Adipocyte (in vitro differentiated cells): ENCODE results near the gene GCAT.

Experiments used
- DNase-seq: peaks from one replicate; pipeline ENCODE4 v3.0.0-alpha.2; 2015; ENCODE audit warnings: low read depth
- H3K27me3 ChIP-seq: replicated peaks from 2 replicates; pipeline ENCODE4 v1.7.0; 2013; ENCODE audit warnings: mild to moderate bottlenecking, low read length, moderate library complexity; ENCODE audit not compliant: control insufficient read depth, insufficient read depth
- H3K36me3 ChIP-seq: 2 replicates; pipeline ENCODE4 v1.7.0; 2013; ENCODE audit warnings: low read length, mild to moderate bottlenecking, moderate library complexity; ENCODE audit not compliant: control insufficient read depth, insufficient read depth, severe bottlenecking
- H3K4me1 ChIP-seq: 2 replicates; pipeline ENCODE4 v1.7.0; 2013; ENCODE audit warnings: mild to moderate bottlenecking, low read length, moderate library complexity; ENCODE audit not compliant: control insufficient read depth, insufficient read depth
- H3K4me3 ChIP-seq: 2 replicates; pipeline ENCODE4 v1.7.0; 2013; ENCODE audit warnings: mild to moderate bottlenecking, low read length, moderate library complexity
- H3K9ac ChIP-seq: 2 replicates; pipeline ENCODE4 v1.7.0; 2013; ENCODE audit warnings: mild to moderate bottlenecking, low read length, moderate library complexity
- H3K9me3 ChIP-seq: 2 replicates; pipeline ENCODE4 v1.7.0; 2013; ENCODE audit warnings: mild to moderate bottlenecking, low read length, moderate library complexity; ENCODE audit not compliant: control insufficient read depth

The GCAT gene

DNA sequence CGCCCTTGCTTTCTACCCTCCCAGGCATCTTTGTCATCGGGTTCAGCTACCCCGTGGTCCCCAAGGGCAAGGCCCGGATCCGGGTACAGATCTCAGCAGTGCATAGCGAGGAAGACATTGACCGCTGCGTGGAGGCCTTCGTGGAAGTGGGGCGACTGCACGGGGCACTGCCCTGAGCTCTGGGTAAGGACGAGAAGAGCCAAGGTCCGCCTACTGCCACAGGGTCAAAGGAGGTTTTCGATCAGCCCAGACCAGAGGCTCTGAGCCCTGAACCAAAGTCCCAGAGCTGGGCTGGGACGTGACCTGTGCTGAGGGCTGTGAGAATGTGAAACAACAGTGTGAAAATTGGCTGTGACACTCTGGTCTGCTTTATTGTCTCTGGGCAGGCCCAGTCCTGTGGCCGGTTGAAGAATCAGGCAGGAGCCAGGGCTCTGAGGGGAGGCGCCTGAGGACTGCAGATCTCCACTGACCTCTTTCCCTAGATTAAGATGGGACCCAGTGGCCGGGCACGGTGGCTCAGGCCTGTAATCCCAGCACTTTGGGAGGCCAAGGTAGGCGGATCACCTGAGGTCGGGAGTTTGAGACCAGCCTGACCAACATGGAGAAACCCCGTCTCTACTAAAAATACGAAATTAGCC is 8.9 kb downstream of the GCAT start:
- Histone ChIP-seq H3K4me3 (no peak overlapping the region), H3K9me3 (no peaks in the 10 kb centered on the region), H3K27me3 (peaks cover 11% of the 10 kb centered on the region), H3K36me3 (peaks cover 22% of the 10 kb centered on the region), H3K9ac (no peak overlapping the region), H3K4me1 (peaks cover 6% of the 10 kb centered on the region)
- no peak for DNase-seq

DNA sequence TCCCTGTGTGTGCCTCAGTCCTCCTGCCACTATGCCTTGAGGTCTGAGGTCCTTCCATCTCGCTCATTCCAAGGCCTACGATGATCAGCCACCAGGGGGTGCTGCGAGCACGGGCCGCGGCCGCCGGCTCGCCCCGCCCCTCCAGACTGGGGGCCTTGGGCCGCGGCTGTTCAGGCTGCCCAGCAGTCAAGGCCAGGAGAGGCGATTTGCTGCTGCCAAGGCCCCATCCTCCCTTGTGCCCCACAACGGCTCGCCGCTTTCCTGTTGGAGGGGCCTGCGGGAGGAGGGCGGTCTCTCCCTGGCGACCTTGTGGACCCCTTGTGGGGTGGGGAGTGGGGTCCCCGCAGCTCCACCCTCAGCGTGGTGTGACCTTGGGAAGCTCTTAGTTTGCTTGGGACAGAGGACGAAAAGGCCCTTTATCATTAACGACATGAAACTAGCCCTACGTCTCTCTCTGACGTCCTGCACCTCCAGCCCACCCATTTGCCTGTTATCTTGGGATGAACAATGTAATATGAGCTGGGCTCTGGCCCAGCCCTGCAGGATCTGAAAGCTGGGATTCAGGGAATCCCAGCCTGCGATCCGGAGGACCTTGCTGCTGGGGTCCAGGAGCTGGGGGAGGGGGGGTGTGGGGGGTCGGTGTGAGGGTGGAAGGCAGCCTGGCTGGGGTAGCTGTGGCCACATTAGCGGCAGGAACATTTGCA is 10.1 kb downstream of the GCAT start:
- peak; percentile 94 for DNase-seq
- peak overlapping the region; percentile 35 for H3K4me3 ChIP-seq
- H3K9me3 ChIP-seq: no peaks in the 10 kb centered on the region
- peaks cover 22% of the 10 kb centered on the region for H3K36me3 ChIP-seq
- H3K27me3 ChIP-seq: peaks cover 22% of the 10 kb centered on the region
- peak overlapping the region; percentile 64 for H3K9ac ChIP-seq
- H3K4me1 ChIP-seq: peaks cover 6% of the 10 kb centered on the region

GRCh38 chr22:37818409-37819104 is 10.8 kb downstream of the GCAT start:
- DNase-seq: peak; percentile 56
- Histone ChIP-seq H3K9me3 (no peaks in the 10 kb centered on the region), H3K27me3 (peaks cover 29% of the 10 kb centered on the region), H3K4me1 (peaks cover 6% of the 10 kb centered on the region), H3K36me3 (peaks cover 18% of the 10 kb centered on the region), H3K9ac (peak overlapping the region; percentile 67), H3K4me3 (peak overlapping the region; percentile 66)

GRCh38 chr22:37819105-37819433 is 11.3 kb downstream of the GCAT start:
- Histone ChIP-seq H3K36me3 (peaks cover 14% of the 10 kb centered on the region), H3K4me1 (peaks cover 6% of the 10 kb centered on the region), H3K9ac (peak overlapping the region; percentile 67), H3K4me3 (peak overlapping the region; percentile 66), H3K9me3 (no peaks in the 10 kb centered on the region), H3K27me3 (peaks cover 30% of the 10 kb centered on the region)
- no peak for DNase-seq

DNA sequence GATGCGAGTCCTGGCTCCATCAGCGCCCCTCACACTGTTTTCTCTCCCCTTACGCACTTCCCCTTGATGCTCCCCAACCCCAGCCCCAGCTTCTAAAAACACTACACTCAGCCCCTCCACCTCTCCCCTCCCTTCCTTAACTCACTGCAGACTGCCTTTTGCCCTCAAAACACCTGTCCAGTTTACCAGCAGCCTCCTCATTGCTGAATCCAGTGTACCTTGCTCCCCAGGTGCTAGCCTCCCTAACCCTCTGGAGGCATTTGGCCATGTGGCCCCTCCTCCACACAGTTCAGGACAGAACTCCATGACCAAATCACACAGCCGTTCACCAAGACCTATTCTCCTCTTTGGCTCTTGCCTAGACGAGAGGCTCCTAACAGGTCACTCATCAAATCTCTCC is 12.6 kb downstream of the GCAT start:
- Histone ChIP-seq H3K4me1 (peaks cover 6% of the 10 kb centered on the region), H3K27me3 (peaks cover 30% of the 10 kb centered on the region), H3K9me3 (no peaks in the 10 kb centered on the region), H3K4me3 (no peak overlapping the region), H3K36me3 (peaks cover 6% of the 10 kb centered on the region), H3K9ac (no peak overlapping the region)
- no peak for DNase-seq

GRCh38 chr22:37822079-37822833 is 14.5 kb downstream of the GCAT start:
- H3K9me3 ChIP-seq: no peaks in the 10 kb centered on the region
- peaks cover 11% of the 10 kb centered on the region for H3K4me1 ChIP-seq
- H3K4me3 ChIP-seq: no peak overlapping the region
- peaks cover 30% of the 10 kb centered on the region for H3K27me3 ChIP-seq
- no peak for DNase-seq
- H3K9ac ChIP-seq: no peak overlapping the region
- H3K36me3 ChIP-seq: no peaks in the 10 kb centered on the region

DNA sequence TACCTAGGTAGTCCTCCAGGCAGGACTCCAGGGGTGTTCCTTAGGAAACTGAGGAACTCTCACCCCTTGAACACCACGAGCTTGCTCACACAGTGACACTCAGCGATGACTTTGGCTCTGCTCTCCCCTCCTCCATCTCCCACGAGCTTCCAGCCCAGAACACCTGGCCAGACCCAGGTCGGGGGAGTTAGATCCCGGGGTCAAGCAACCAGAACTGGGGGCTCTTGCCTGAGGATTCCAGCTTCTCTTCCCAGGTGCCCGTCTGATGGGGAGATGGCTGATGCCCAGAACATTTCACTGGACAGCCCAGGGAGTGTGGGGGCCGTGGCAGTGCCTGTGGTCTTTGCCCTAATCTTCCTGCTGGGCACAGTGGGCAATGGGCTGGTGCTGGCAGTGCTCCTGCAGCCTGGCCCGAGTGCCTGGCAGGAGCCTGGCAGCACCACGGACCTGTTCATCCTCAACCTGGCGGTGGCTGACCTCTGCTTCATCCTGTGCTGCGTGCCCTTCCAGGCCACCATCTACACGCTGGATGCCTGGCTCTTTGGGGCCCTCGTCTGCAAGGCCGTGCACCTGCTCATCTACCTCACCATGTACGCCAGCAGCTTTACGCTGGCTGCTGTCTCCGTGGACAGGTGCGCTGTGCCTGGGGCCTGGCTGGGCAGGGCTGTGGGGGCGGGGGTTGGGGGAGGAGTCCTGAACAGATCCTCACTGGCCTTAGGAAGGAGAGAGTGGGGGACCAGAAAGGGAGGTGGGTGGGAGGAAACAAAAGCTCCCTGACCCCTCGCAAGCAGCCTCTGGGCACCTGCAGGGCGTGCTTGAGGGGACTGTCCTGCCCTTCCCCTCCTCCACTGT is 15.6 kb downstream of the GCAT start, which contains the start of gene GALR3:
Gene GALR3, plus strand, starts transcription at position 249 of the 852 bp plus-strand sequence. Its CDS starts 25 bp downstream, at position 274.
- Histone ChIP-seq H3K9ac (no peak within 1 kb of the TSS), H3K9me3 (no peaks in the 10 kb centered on the region), H3K4me1 (peaks cover 10% of the 10 kb centered on the region), H3K4me3 (no peak within 1 kb of the TSS), H3K36me3 (peaks cover 1% of the 10 kb centered on the region), H3K27me3 (peaks cover 30% of the 10 kb centered on the region)
- no peak for DNase-seq

GRCh38 chr22:37824674-37825641 is 17.2 kb downstream of the GCAT start:
- Histone ChIP-seq H3K36me3 (peaks cover 8% of the 10 kb centered on the region), H3K9me3 (no peaks in the 10 kb centered on the region), H3K4me1 (peaks cover 4% of the 10 kb centered on the region), H3K27me3 (peaks cover 30% of the 10 kb centered on the region), H3K4me3 (peak overlapping the region; percentile 7), H3K9ac (no peak overlapping the region)
- peak; percentile 18 for DNase-seq

- DNase-seq: no peak
- peaks cover 29% of the 10 kb centered on the region for H3K36me3 ChIP-seq
- no peak overlapping the region for H3K4me3 ChIP-seq
- peaks cover 4% of the 10 kb centered on the region for H3K4me1 ChIP-seq
- no peak overlapping the region for H3K9ac ChIP-seq
- peaks cover 15% of the 10 kb centered on the region for H3K27me3 ChIP-seq
- H3K9me3 ChIP-seq: no peaks in the 10 kb centered on the region
Measured at GRCh38 chr22:37827056-37827455, 19.3 kb downstream of the GCAT start.
